Heart left ventricle (tissue), 16 donors: ENCODE measurements around the gene ISG15. TPM values are rescaled to one million over a fixed set of nuclear protein-coding genes. Genes with fewer than 3 reads are reported as not detected.

ENCODE experiments used
- ATAC-seq, 4 donors: fragments of 200-7000 bp; cut with Tn5 transposase; one replicate each; pipeline ENCODE4 v1.9.1; 2020 to 2022; ENCODE audit warnings: moderate library complexity in 4 of 4, mild to moderate bottlenecking in 3 of 4, moderate number of reproducible peaks in 1 of 4
- DNase-seq, 5 donors: peaks; one replicate each; pipeline ENCODE4 v3.0.0-alpha.2; 2020
- H3K27ac ChIP-seq, 12 donors: fragments of 200-600 bp; sonication (generic) in 4 of 12; one replicate each; pipeline versions ENCODE4 v1.5.0 to v1.8.0; 2016 to 2022; ENCODE audit warnings: mild to moderate bottlenecking in 2 of 12
- H3K27me3 ChIP-seq, 9 donors: fragments of 200-600 bp; sonication (generic) in 2 of 9; one replicate each; pipeline versions ENCODE4 v1.5.1 to v1.8.0; 2016 to 2022; ENCODE audit warnings: mild to moderate bottlenecking in 3 of 9
- H3K36me3 ChIP-seq, 9 donors: fragments of 200-600 bp; sonication (generic) in 2 of 9; one replicate each; pipeline versions ENCODE4 v1.5.0 to v1.8.0; 2018 to 2022; ENCODE audit warnings: mild to moderate bottlenecking in 2 of 9
- H3K4me1 ChIP-seq, 12 donors: fragments of 200-600 bp; sonication (generic) in 4 of 12; one replicate each; pipeline versions ENCODE4 v1.5.0 to v1.8.0; 2016 to 2022; ENCODE audit warnings: mild to moderate bottlenecking in 3 of 12
- H3K4me3 ChIP-seq, 12 donors: fragments of 200-600 bp; sonication (generic) in 4 of 12; one replicate each; pipeline versions ENCODE4 v1.5.0 to v1.8.0; 2017 to 2022; ENCODE audit warnings: mild to moderate bottlenecking in 9 of 12, moderate library complexity in 4 of 12
- H3K9me3 ChIP-seq, 12 donors: fragments of 200-600 bp; sonication (generic) in 4 of 12; one replicate each; pipeline versions ENCODE4 v1.5.0 to v1.8.0; 2016 to 2022; ENCODE audit warnings: mild to moderate bottlenecking in 1 of 12
- CTCF ChIP-seq, 12 donors: fragments of 200-600 bp; sonication (generic) in 4 of 12; IDR thresholded peaks; one replicate each; pipeline versions ENCODE4 v1.5.0 to v1.8.0; 2018 to 2022; ENCODE audit warnings: antibody characterized with exemption in 12 of 12, mild to moderate bottlenecking in 5 of 12
- POLR2A ChIP-seq, 2 donors: fragments of 450-650 bp; IDR thresholded peaks; one replicate each; pipeline ENCODE4 v1.6.1; 2017; ENCODE audit warnings: antibody characterized with exemption in 2 of 2, mild to moderate bottlenecking in 2 of 2, moderate library complexity in 2 of 2
- WGBS, 4 donors: extraction: QIAGEN DNeasy Blood & Tissue Kit in 2 of 4; methylation state at CpG; one replicate each; pipeline versions ENCODE4 v1.1.5 to v1.1.7; 2013 to 2018; 5-methylcytosine and 5-hydroxymethylcytosine counted together
- intact Hi-C, 10 donors: fragments of 100-400 bp; cut with DNase I; formaldehyde crosslinking; loops; one replicate each; pipeline versions ENCODE4 v1.11.1 to v1.14.2; 2022
- polyA plus RNA-seq, 2 donors: library from polyadenylated mRNA; stranded (reverse); fragments of 200-250 nt; gene quantifications; one replicate each; pipeline ENCODE4 v1.2.3, GENCODE V29; 2013
- total RNA-seq, 9 donors: library from RNA; depleted of rRNA in 2 of 9; stranded (reverse); fragments of >200 nt in 2 of 9; fragmentation: NEBNext Ultra II Directional in 3 of 9; extraction: Animal tissue kit (Norgen Biotek cat#: 25700) in 3 of 9; gene quantifications; one replicate each; pipeline versions ENCODE4 v1.1.0 to v1.2.4, GENCODE V29; 2016 to 2023
- donor health status: ischemic (EF 13 %, LVEDD 7.1; RV severe dilation, severe dysfunction).
- donor health status: healthy with polysubstance abuse.
- donor health status: DM: no; HTN: yes; CAD: no.
- donor health status: DM: no; HTN: no; CAD: no.
- donor health status: ischemic (EF 25% LVEDD 6.9; RV normal size, moderate dysfunction).
- donor health status: ischemic (EF 25% LVEDD 5.7; RV mildly dilated, moderate dysfunction).
- donor health status: healthy.
- donor health status: DM: yes; HTN: yes; CAD: no.
- donor health status: ischemic (EF 35%, LVEDD 5.7; RV mildly dilated, moderate dysfunction).
- donor health status: nonischemic (EF 11% LVEDD 7.7; RV severe dilation, severe dysfunction).
- donor health status: DM: yes; HTN: yes; CAD: no.
- donor health status: PGD.
- donor health status: ischemic (EF 29% LVEDD 5.4; RV normal size, mild dysfunction).
- donor health status: nonischemic (EF 23%, LVEDD 6.1; RV moderate dilation, normal function).

The ISG15 gene
- total and polyA plus RNA-seq, 11 donors, result 17.0 to 189 (median 34.4) TPM

DNA sequence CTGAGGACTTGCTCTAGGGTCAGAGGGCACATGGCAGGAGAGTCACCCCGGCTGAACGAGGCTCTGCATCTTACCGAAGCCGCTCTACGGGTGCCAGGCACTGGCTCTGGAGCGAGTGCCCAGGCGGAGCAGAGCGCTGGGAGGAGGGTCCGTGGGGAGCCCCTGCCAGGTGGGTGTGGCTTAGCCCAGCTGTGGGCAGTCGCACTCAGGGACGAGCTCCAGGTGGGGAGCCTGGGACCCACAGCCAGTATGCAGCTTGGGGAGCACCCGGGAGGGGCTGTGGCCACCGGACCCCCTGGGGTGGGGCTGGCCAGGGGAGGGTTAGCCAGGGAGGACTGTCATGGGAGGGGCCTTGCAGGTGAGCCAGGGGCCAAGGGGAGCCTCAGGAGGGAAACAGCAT is 10.4 kb downstream of the ISG15 start:
- H3K4me3 ChIP-seq, result no peak overlapping the region

GRCh38 chr1:1024149-1024770 is 11.0 kb downstream of the ISG15 start:
- ATAC-seq (no peak), DNase-seq (no peak)
- H3K9me3 ChIP-seq, result no peaks in the 10 kb centered on the region
- H3K4me1 ChIP-seq, result peaks cover 0 to 60% (median 35%) of the 10 kb centered on the region in 12 donors
- WGBS, 4 donors, result 90 to 96% (median 93%) methylated on average over 7 to 9 of the region's 9 CpGs
- peak overlapping the region in 3 of 12 donors; percentile 6 to 73 (median 13) for H3K27ac ChIP-seq
- no peak for TF ChIP-seq POLR2A (IDR thresholded peaks at IDR 0.05)
- TF ChIP-seq CTCF (IDR thresholded peaks at IDR 0.05), result no peak
- no peaks in the 10 kb centered on the region for H3K36me3 ChIP-seq
- peak overlapping the region in 1 of 12 donors; percentile 0 for H3K4me3 ChIP-seq
- peaks cover 0 to 10% (median 0%) of the 10 kb centered on the region in 9 donors for H3K27me3 ChIP-seq
- intact Hi-C loops, result loop anchor here in 3 of 10 donors (5.0 kb wide), 1 partner anchor 38 kb away; no protein-coding TSS in a partner anchor

More for the DNA sequence above, 10.4 kb downstream of the ISG15 start:
- no peak for TF ChIP-seq CTCF (IDR thresholded peaks at IDR 0.05)
- H3K4me1 ChIP-seq, result peaks cover 0 to 63% (median 37%) of the 10 kb centered on the region in 12 donors
- DNase-seq (no peak), ATAC-seq (no peak)
- H3K36me3 ChIP-seq, result no peaks in the 10 kb centered on the region
- H3K27ac ChIP-seq, result no peak overlapping the region
- H3K27me3 ChIP-seq, result peaks cover 0 to 10% (median 0%) of the 10 kb centered on the region in 9 donors
- 76 to 85% (median 77%) methylated on average over 13 of the region's 13 CpGs for whole genome bisulfite sequencing, 4 donors
- intact Hi-C loops, result loop anchor here in 3 of 10 donors (5.0 kb wide), 1 partner anchor 39 kb away; no protein-coding TSS in a partner anchor
- H3K9me3 ChIP-seq, result no peaks in the 10 kb centered on the region

GRCh38 chr1:1024771-1025699 is 11.7 kb downstream of the ISG15 start:
- Histone ChIP-seq H3K4me1 (peaks cover 0 to 59% (median 35%) of the 10 kb centered on the region in 12 donors), H3K27me3 (peaks cover 0 to 10% (median 0%) of the 10 kb centered on the region in 9 donors), H3K9me3 (no peaks in the 10 kb centered on the region), H3K27ac (peak overlapping the region in 7 of 12 donors; percentile 6 to 73 (median 34)), H3K4me3 (peak overlapping the region in 6 of 12 donors; percentile 0 to 34 (median 20)), H3K36me3 (no peaks in the 10 kb centered on the region)
- WGBS, 4 donors, result 43 to 65% (median 50%) methylated on average over 20 to 31 of the region's 31 CpGs
- no peak for TF ChIP-seq POLR2A (IDR thresholded peaks at IDR 0.05)
- TF ChIP-seq CTCF (IDR thresholded peaks at IDR 0.05), result no peak
- intact Hi-C loops, result loop anchor here in 4 of 10 donors (5.0 kb wide), 1 partner anchor 37 kb away; no protein-coding TSS in a partner anchor
- ATAC-seq (peak in 3 of 4 donors; percentile 9 to 62 (median 17)), DNase-seq (no peak)
